Body of pancreas (tissue), 4 donors: ENCODE data around the gene COL28A1.

Experiments used
- POLR2A ChIP-seq, 3 donors: fragments of 450-650 bp; IDR thresholded peaks; one replicate each; pipeline ENCODE4 v1.6.1; 2016; ENCODE audit warnings: antibody characterized with exemption in 3 of 3, mild to moderate bottlenecking in 2 of 3
- TF ChIP-seq, protein P1 (sequence below), 7 experiments: fragments of 450-650 bp in 4 of 7; fragments of 200-600 bp in 3 of 7; sonication (generic) in 3 of 7; IDR thresholded peaks; one replicate each; pipeline ENCODE4 v1.5.1; 2016 to 2019; ENCODE audit warnings: antibody characterized with exemption in 7 of 7

GRCh38 chr7:7576344-7576743, 40.7 kb upstream of the COL28A1 start:
- TF ChIP-seq, protein P1, sequence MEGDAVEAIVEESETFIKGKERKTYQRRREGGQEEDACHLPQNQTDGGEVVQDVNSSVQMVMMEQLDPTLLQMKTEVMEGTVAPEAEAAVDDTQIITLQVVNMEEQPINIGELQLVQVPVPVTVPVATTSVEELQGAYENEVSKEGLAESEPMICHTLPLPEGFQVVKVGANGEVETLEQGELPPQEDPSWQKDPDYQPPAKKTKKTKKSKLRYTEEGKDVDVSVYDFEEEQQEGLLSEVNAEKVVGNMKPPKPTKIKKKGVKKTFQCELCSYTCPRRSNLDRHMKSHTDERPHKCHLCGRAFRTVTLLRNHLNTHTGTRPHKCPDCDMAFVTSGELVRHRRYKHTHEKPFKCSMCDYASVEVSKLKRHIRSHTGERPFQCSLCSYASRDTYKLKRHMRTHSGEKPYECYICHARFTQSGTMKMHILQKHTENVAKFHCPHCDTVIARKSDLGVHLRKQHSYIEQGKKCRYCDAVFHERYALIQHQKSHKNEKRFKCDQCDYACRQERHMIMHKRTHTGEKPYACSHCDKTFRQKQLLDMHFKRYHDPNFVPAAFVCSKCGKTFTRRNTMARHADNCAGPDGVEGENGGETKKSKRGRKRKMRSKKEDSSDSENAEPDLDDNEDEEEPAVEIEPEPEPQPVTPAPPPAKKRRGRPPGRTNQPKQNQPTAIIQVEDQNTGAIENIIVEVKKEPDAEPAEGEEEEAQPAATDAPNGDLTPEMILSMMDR (IDR thresholded peaks at IDR 0.05) = no peak
- TF ChIP-seq POLR2A (IDR thresholded peaks at IDR 0.05) = no peak
